GM12878 (cell line): ENCODE results near the gene PRKN. TPM values are rescaled to one million over a fixed set of nuclear protein-coding genes. Genes with fewer than 3 reads are reported as not detected.

Experiments used
- ATAC-seq: fragments of 200-7000 bp; cut with Tn5 transposase; 3 replicates; pipeline ENCODE4 v1.9.1; 2020; ENCODE audit warnings: mild to moderate bottlenecking, moderate library complexity
- BruUV-seq: library from RNA; stranded (reverse); fragments of 400-500 nt; replicated peaks from 2 replicates; lab custom pipeline; 2021; lab: Mats Ljungman, UMichigan
- CTCF ChIA-PET: fragments of 300-600 bp; sonication (Branson Sonifier 250); formaldehyde crosslinking; extraction: SDS; loops from one replicate; lab custom pipeline; 2021; ENCODE audit warnings: inconsistent platforms; lab: Yijun Ruan, JAX
- POLR2A ChIA-PET: fragments of 350-600 bp; formaldehyde crosslinking; extraction: SDS; loops from one replicate; lab custom pipeline; 2021; ENCODE audit warnings: inconsistent platforms; lab: Charles Lee
- RAD21 ChIA-PET: fragments of 300-600 bp; sonication (Branson Sonifier 250); formaldehyde crosslinking; loops from one replicate; lab custom pipeline; 2023; ENCODE audit warnings: antibody characterized with exemption; ENCODE audit not compliant: unreplicated experiment; lab: Charles Lee
- SMC1A ChIA-PET: fragments of 300-600 bp; sonication (Branson Sonifier 250); formaldehyde crosslinking; loops from one replicate; lab custom pipeline; 2023; ENCODE audit not compliant: unreplicated experiment, uncharacterized antibody; lab: Charles Lee
- DNase-seq: peaks from one replicate; pipeline ENCODE4 v3.0.0-alpha.2; 2011; ENCODE audit warnings: low read depth, low spot score
- FAIRE-seq: peaks from 3 replicates; lab custom pipeline; 2011; peaks lifted over from hg19 to GRCh38; lab: Jason Lieb, UNC
- H2AFZ ChIP-seq: 2 replicates; pipeline ENCODE4 v1.6.0; 2011; ENCODE audit warnings: low read depth, low read length, control low read depth; ENCODE audit not compliant: control insufficient read depth
- H3K27ac ChIP-seq: 2 replicates; pipeline ENCODE4 v1.5.1; 2011; ENCODE audit warnings: control low read depth; ENCODE audit not compliant: control insufficient read depth, insufficient read depth
- H3K27me3 ChIP-seq, 2 experiments: replicated peaks in 1 of 2; 2 replicates each; pipeline versions ENCODE4 v1.6.0 to v1.6.1; 2011; ENCODE audit warnings: low read length in 1 of 2; ENCODE audit not compliant: control insufficient read depth in 2 of 2, insufficient read depth in 2 of 2
- H3K36me3 ChIP-seq, 2 experiments: 2 replicates each; pipeline ENCODE4 v1.5.1; 2011; ENCODE audit warnings: low read length in 1 of 2; ENCODE audit not compliant: control insufficient read depth in 2 of 2, insufficient read depth in 2 of 2
- H3K4me1 ChIP-seq: 2 replicates; pipeline ENCODE4 v1.6.1; 2011; ENCODE audit warnings: mild to moderate bottlenecking, low read length, moderate library complexity, mixed read lengths; ENCODE audit not compliant: control insufficient read depth, insufficient read depth
- H3K4me2 ChIP-seq: 2 replicates; pipeline ENCODE4 v1.6.0; 2011; ENCODE audit warnings: control low read depth; ENCODE audit not compliant: control insufficient read depth, insufficient read depth
- H3K4me3 ChIP-seq: fragments of 200-600 bp; sonication (generic); 2 replicates; pipeline ENCODE4 v1.5.1; 2016
- H3K79me2 ChIP-seq: 2 replicates; pipeline ENCODE4 v1.6.0; 2011; ENCODE audit warnings: low read length; ENCODE audit not compliant: control insufficient read depth, insufficient read depth
- H3K9ac ChIP-seq: 2 replicates; pipeline ENCODE4 v1.8.0; 2011; ENCODE audit warnings: low read length, control low read depth, mixed read lengths; ENCODE audit not compliant: control insufficient read depth, insufficient read depth
- H3K9me3 ChIP-seq: replicated peaks from 3 replicates; pipeline ENCODE4 v1.5.1; 2011; ENCODE audit warnings: mild to moderate bottlenecking, low read length; ENCODE audit not compliant: control insufficient read depth, insufficient read depth
- H4K20me1 ChIP-seq: 2 replicates; pipeline ENCODE4 v1.6.0; 2011; ENCODE audit not compliant: control insufficient read depth, insufficient read depth
- EGR1 ChIP-seq, 2 experiments: IDR thresholded peaks; 1 replicate in 1 of 2; 2 replicates in 1 of 2; pipeline ENCODE4 v1.6.1; 2011 to 2012; ENCODE audit warnings: low read depth in 2 of 2, low read length in 2 of 2, borderline replicate concordance in 1 of 2, mild to moderate bottlenecking in 1 of 2, moderate library complexity in 1 of 2
- KAT2A ChIP-seq: conservative IDR thresholded peaks from 2 replicates; pipeline ENCODE4 v1.6.1; 2011; ENCODE audit warnings: low read depth, low read length; ENCODE audit not compliant: control insufficient read depth
- MTA3 ChIP-seq: IDR thresholded peaks from 2 replicates; pipeline ENCODE4 v1.6.1; 2012; ENCODE audit warnings: low read length, inconsistent platforms, borderline replicate concordance
- NR2F1 ChIP-seq: fragments of 450-650 bp; conservative IDR thresholded peaks from 2 replicates; pipeline ENCODE4 v1.6.1; 2017; ENCODE audit warnings: mild to moderate bottlenecking
- PML ChIP-seq: IDR thresholded peaks from 2 replicates; pipeline ENCODE4 v1.6.1; 2012; ENCODE audit warnings: low read length, inconsistent platforms
- STAT3 ChIP-seq: IDR thresholded peaks from 2 replicates; pipeline ENCODE4 v1.6.1; 2011; ENCODE audit warnings: low read depth, low read length, improper control_type of control experiment
- WGBS: methylation state at CpG from one replicate; pipeline ENCODE4 v1.1.6; 2016; ENCODE audit warnings: low lambda C conversion rate; ENCODE audit not compliant: insufficient replicate concordance, insufficient coverage; ENCODE audit errors: missing lambda C conversion rate; 5-methylcytosine and 5-hydroxymethylcytosine counted together
- in situ Hi-C: fragments of 300-500 bp; cut with MboI; formaldehyde crosslinking; loops from 9 replicates; pipeline ENCODE4 v1.14.3; 2018; ENCODE audit warnings: mixed read lengths
- intact Hi-C: fragments of 100-400 bp; cut with micrococcal nuclease; formaldehyde crosslinking; loops from one replicate; pipeline ENCODE4 v1.14.2; 2022; ENCODE audit not compliant: unreplicated experiment
- polyA plus RNA-seq, 11 experiments: library from polyadenylated mRNA; depleted of rRNA in 4 of 11; unstranded in 6 of 11; stranded (reverse) in 5 of 11; fragments of >200 nt; fragmentation: Nextera tagmentation in 4 of 11; fragmentation: Illumina TruSeq in 1 of 11; extraction: Ambion mirVana in 4 of 11; extraction: Trizol in 1 of 11; gene quantifications; 1 replicate in 1 of 11; 2 replicates in 10 of 11; pipeline versions ENCODE4 v1.2.1 to v1.2.3, GENCODE V29; 2011 to 2016; ENCODE audit warnings: inconsistent platforms in 2 of 11, missing spikeins in 2 of 11, low read depth in 1 of 11
- total RNA-seq, 4 experiments: library from RNA; depleted of rRNA in 3 of 4; stranded (reverse); fragments of >200 nt in 3 of 4; fragmentation: Illumina TruSeq in 1 of 4; extraction: Trizol in 1 of 4; gene quantifications; 2 replicates each; pipeline versions ENCODE4 v1.2.1 to v1.2.3, GENCODE V29; 2013 to 2021
- TF ChIP-seq, protein P1 (sequence below): fragments of 450-650 bp; formaldehyde crosslinking; IDR thresholded peaks from 2 replicates; pipeline ENCODE4 v1.5.0; 2022; ENCODE audit warnings: mild to moderate bottlenecking, missing genetic modification characterization

PRKN gene
- total and polyA plus RNA-seq, 10 of the 15 experiments (the other 5 are each of a cell fraction or from before 2014, with no cell fraction given) = 0.06 to 0.09 TPM; not detected in 8

DNA sequence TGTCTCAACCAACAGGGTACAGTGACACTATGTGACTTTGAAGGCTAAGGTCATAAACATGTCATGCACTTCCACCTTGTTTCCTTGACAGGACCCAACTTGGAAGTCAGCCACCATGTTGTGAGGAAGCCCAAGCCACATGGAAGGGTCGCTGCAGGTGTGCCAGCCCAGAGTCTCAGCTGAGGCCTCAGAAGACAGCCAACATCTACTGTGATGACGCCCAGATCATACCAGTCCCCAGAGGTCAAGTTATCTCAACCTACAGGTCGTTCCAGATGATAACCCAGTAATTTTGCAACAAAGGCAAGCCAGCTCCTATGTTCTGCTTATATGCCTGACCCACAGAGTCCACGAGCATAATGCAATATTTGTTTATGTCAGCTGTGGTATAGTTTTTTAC is 1077.7 kb downstream of the PRKN start (continued):
- TF ChIP-seq, protein P1, sequence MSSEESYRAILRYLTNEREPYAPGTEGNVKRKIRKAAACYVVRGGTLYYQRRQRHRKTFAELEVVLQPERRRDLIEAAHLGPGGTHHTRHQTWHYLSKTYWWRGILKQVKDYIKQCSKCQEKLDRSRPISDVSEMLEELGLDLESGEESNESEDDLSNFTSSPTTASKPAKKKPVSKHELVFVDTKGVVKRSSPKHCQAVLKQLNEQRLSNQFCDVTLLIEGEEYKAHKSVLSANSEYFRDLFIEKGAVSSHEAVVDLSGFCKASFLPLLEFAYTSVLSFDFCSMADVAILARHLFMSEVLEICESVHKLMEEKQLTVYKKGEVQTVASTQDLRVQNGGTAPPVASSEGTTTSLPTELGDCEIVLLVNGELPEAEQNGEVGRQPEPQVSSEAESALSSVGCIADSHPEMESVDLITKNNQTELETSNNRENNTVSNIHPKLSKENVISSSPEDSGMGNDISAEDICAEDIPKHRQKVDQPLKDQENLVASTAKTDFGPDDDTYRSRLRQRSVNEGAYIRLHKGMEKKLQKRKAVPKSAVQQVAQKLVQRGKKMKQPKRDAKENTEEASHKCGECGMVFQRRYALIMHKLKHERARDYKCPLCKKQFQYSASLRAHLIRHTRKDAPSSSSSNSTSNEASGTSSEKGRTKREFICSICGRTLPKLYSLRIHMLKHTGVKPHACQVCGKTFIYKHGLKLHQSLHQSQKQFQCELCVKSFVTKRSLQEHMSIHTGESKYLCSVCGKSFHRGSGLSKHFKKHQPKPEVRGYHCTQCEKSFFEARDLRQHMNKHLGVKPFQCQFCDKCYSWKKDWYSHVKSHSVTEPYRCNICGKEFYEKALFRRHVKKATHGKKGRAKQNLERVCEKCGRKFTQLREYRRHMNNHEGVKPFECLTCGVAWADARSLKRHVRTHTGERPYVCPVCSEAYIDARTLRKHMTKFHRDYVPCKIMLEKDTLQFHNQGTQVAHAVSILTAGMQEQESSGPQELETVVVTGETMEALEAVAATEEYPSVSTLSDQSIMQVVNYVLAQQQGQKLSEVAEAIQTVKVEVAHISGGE (CRISPR knock-in tag) = no peak
- TF ChIP-seq, all 136 proteins: peak for 0

DNA sequence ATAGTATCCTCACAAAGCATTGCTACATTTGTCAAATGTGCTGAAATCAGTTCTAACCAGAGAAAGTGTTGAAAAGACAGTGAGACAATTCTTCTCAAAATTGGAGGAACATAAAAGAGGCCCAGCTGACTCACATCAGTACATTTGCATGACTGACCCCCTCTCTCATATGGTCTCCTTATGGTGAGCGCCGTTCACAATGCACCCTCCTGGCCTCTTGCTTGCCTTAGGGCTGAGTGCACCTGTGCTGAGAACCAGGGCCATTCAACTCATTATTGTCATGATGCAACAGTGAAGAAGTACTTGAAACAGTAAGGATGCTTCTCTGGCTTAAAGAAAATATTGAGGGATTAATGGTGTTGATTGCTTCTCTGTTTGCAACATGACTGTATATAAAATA is 1078.5 kb downstream of the PRKN start:
- SMC1A ChIA-PET = no interaction called here
- RAD21 ChIA-PET = no interaction called here
- 60% methylated on average over 2 of the region's 2 CpGs for WGBS

More for the DNA sequence above, 1078.5 kb downstream of the PRKN start:
- no peaks in the 10 kb centered on the region for H3K36me3 ChIP-seq
- no peak overlapping the region for H2AFZ ChIP-seq
- H3K4me3 ChIP-seq = no peak overlapping the region
- POLR2A ChIA-PET = no interaction called here
- no peak overlapping the region for H3K27ac ChIP-seq
- H3K27me3 ChIP-seq = no peaks in the 10 kb centered on the region
- H3K9me3 ChIP-seq = no peaks in the 10 kb centered on the region
- no peak for TF ChIP-seq EGR1 (IDR thresholded peaks at IDR 0.05; ENCODE audit: borderline replicate concordance in 1 of 2, low read depth in 2 of 2, low read length in 2 of 2)
- TF ChIP-seq PML = no peak
- TF ChIP-seq KAT2A = no peak
- no peak for TF ChIP-seq NR2F1
- TF ChIP-seq MTA3 = no peak
- TF ChIP-seq STAT3 = no peak
- H3K4me1 ChIP-seq = no peaks in the 10 kb centered on the region
- CTCF ChIA-PET = interaction anchor here (0.7 kb wide), 1 partner anchor 9 kb away, joined by 3 read pairs; no protein-coding TSS in a partner anchor
- H3K4me2 ChIP-seq = no peak overlapping the region
- BruUV-seq = no TSS peak
- no peak overlapping the region for H3K9ac ChIP-seq
- no peaks in the 10 kb centered on the region for H4K20me1 ChIP-seq
- ATAC-seq = no peak
- intact Hi-C loops = no loop called here
- H3K79me2 ChIP-seq = no peaks in the 10 kb centered on the region
- FAIRE-seq = no peak
- DNase-seq = no peak
- in situ Hi-C loops = no loop called here
